ENCODE data around the gene RERGL.

The RERGL gene, protein sequence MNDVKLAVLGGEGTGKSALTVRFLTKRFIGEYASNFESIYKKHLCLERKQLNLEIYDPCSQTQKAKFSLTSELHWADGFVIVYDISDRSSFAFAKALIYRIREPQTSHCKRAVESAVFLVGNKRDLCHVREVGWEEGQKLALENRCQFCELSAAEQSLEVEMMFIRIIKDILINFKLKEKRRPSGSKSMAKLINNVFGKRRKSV

DNA sequence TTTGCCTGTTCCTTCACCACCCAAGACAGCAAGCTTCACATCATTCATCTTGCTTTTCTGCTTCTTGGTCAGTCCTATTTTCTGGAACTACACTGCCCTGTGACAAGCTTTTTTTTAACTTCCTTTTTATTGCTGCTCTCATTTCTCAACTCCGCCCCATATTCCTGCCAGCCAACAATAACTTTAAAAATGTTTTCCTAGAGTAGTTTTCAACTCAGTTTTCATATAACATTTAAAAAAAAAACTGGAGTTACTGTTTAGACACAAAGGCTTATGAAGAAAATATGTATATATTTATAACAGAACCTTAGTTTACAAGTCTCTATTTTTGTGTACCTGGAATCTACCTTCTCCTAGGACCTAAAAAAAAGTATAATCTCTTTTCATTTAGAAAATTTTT, at the start of gene RERGL:
RERGL (minus strand) TSS at position 101 of the 400 bp plus-strand sequence; CDS start at position 48, 53 bp downstream.
- DNase-seq (ENCODE audit: low read depth, low spot score) = no peak
- H3K9me3 ChIP-seq (ENCODE audit: low read depth, low read length) = no peaks in the 10 kb centered on the region
- no peak within 1 kb of the TSS for H3K9ac ChIP-seq (ENCODE audit: insufficient read length)
- no peak within 1 kb of the TSS for H3K27ac ChIP-seq
- no peaks in the 10 kb centered on the region for H3K36me3 ChIP-seq (ENCODE audit: insufficient read depth, low read length)
- TF ChIP-seq EZH2 (IDR thresholded peaks at IDR 0.05) (no peak), POLR2AphosphoS5 (IDR thresholded peaks at IDR 0.05; ENCODE audit: borderline replicate concordance, low read depth, low read length) (no peak), FOXP2 (optimal IDR thresholded peaks at IDR 0.05; ENCODE audit: control extremely low read depth, extremely low read length, insufficient read depth) (no peak)
- no peak within 1 kb of the TSS for H3K4me3 ChIP-seq

DNA sequence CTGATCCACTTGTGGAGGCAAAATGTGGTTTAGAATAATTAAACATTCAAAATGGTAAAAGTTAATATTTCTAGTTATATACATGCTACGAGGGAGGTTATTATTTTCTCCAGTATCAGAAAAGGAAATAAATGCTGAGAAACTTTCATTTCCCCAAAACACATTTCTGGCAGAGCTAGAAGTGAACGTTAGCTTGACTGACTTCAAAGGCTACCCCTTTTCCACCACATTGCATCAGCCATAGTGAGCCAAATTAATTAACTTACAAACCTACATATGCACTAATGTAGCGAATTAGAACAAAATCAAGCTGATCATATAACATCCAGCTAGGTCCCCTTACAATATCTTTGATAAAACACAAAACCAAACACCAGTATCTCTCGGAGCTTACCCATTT, 49.3 kb upstream of the RERGL start:
- Histone ChIP-seq H3K9ac (ENCODE audit: insufficient read length) (peak overlapping the region; percentile 49), H3K27ac (no peak overlapping the region), H3K4me3 (no peak overlapping the region), H3K36me3 (ENCODE audit: insufficient read depth, low read length) (no peaks in the 10 kb centered on the region), H3K9me3 (ENCODE audit: low read depth, low read length) (no peaks in the 10 kb centered on the region)
- DNase-seq (ENCODE audit: low read depth, low spot score) = no peak
- TF ChIP-seq EZH2 (IDR thresholded peaks at IDR 0.05) (no peak), POLR2AphosphoS5 (IDR thresholded peaks at IDR 0.05; ENCODE audit: borderline replicate concordance, low read depth, low read length) (no peak), FOXP2 (optimal IDR thresholded peaks at IDR 0.05; ENCODE audit: control extremely low read depth, extremely low read length, insufficient read depth) (no peak)

DNA sequence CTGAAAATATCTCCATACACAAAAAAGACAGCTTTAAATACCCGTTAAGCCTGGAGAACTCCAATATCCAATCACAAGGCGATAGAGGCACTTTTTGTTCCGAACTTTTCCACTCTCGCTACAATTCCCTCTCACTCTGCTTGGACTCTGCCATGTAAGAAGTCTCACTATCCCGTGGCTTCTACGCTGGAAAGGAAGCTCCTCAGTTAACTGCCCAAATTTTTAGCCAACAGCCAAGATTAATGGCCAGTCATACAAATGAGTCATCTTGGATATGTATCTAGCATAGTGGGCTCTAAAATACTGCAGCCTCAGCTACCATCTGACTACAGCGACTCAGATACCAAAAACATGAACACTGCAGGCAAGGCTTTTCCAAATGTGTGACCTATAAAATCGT, 45.5 kb upstream of the RERGL start:
- Histone ChIP-seq H3K9me3 (ENCODE audit: low read depth, low read length) (no peaks in the 10 kb centered on the region), H3K9ac (ENCODE audit: insufficient read length) (no peak overlapping the region), H3K27ac (no peak overlapping the region), H3K36me3 (ENCODE audit: insufficient read depth, low read length) (no peaks in the 10 kb centered on the region), H3K4me3 (no peak overlapping the region)
- DNase-seq (ENCODE audit: low read depth, low spot score) = no peak
- TF ChIP-seq EZH2 (IDR thresholded peaks at IDR 0.05) (no peak), POLR2AphosphoS5 (IDR thresholded peaks at IDR 0.05; ENCODE audit: borderline replicate concordance, low read depth, low read length) (no peak), FOXP2 (optimal IDR thresholded peaks at IDR 0.05; ENCODE audit: control extremely low read depth, extremely low read length, insufficient read depth) (no peak)

DNA sequence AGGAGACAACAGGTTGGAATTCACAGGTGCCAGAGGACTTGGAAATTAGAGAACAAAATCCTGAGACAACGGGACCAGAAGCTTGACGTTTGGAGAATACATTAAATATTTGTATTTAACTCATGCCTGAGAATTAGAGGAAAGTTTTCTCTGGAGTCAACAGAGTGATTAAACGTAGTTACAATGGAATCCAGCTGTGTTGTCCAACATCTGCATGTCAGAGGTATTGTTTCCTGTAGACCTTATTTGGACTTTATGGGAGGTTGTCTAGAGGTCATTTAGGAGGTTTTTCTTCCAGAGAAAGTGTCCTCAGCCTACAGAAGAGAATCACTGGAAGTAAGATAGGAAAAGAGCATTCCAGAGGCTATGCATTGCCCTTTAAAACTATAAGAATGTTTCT, 45.1 kb upstream of the RERGL start:
- TF ChIP-seq POLR2AphosphoS5 (IDR thresholded peaks at IDR 0.05; ENCODE audit: borderline replicate concordance, low read depth, low read length) (no peak), FOXP2 (optimal IDR thresholded peaks at IDR 0.05; ENCODE audit: control extremely low read depth, extremely low read length, insufficient read depth) (no peak), EZH2 (IDR thresholded peaks at IDR 0.05) (no peak)
- DNase-seq (ENCODE audit: low read depth, low spot score) = no peak
- no peaks in the 10 kb centered on the region for H3K36me3 ChIP-seq (ENCODE audit: insufficient read depth, low read length)
- no peaks in the 10 kb centered on the region for H3K9me3 ChIP-seq (ENCODE audit: low read depth, low read length)
- H3K4me3 ChIP-seq = no peak overlapping the region
- no peak overlapping the region for H3K9ac ChIP-seq (ENCODE audit: insufficient read length)
- H3K27ac ChIP-seq = no peak overlapping the region

DNA sequence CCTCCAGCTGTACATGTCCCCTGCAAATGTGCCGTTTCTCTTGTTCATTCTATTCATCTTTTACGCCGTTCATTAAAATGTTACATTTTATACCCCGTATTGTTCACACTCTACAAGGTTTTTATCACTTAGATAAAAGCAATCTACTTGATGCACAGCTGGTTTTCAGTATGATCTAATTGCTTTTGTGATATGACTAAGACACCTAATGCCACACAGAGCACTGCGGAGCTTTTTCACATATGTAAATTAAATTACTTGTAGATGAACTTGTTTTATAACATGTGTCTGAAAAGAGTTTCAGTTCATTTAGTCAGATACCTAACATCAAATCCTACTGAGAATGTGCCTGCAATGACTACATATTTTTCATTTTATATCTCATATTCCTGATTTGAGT, 40.9 kb upstream of the RERGL start:
- Histone ChIP-seq H3K27ac (no peak overlapping the region), H3K36me3 (ENCODE audit: insufficient read depth, low read length) (no peaks in the 10 kb centered on the region), H3K9ac (ENCODE audit: insufficient read length) (no peak overlapping the region), H3K9me3 (ENCODE audit: low read depth, low read length) (no peaks in the 10 kb centered on the region), H3K4me3 (no peak overlapping the region)
- no peak for TF ChIP-seq EZH2 (IDR thresholded peaks at IDR 0.05)
- TF ChIP-seq FOXP2 (optimal IDR thresholded peaks at IDR 0.05; ENCODE audit: control extremely low read depth, extremely low read length, insufficient read depth) = no peak
- TF ChIP-seq POLR2AphosphoS5 (IDR thresholded peaks at IDR 0.05; ENCODE audit: borderline replicate concordance, low read depth, low read length) = no peak
- DNase-seq (ENCODE audit: low read depth, low spot score) = no peak

DNA sequence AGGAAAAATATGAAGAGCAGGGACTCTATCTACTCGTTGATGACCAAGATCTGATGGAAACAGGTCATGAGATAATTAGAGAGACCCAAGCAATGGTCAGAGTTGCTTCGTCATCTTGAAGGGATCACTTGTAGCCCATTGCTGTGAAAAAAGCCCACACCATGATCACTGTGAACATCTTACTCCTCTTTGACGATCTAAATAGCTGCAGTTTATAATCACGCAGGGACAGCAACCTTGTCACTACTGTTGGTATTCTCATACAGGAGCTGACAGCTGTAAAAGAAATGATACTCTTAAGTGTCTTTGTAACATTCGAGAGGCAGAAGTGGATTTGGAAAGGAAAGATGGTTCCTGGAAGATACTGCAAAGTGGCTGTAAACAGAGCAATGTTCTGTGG, 33.7 kb upstream of the RERGL start:
- TF ChIP-seq FOXP2 (optimal IDR thresholded peaks at IDR 0.05; ENCODE audit: control extremely low read depth, extremely low read length, insufficient read depth) = no peak
- no peak for TF ChIP-seq EZH2 (IDR thresholded peaks at IDR 0.05)
- no peak for TF ChIP-seq POLR2AphosphoS5 (IDR thresholded peaks at IDR 0.05; ENCODE audit: borderline replicate concordance, low read depth, low read length)

DNA sequence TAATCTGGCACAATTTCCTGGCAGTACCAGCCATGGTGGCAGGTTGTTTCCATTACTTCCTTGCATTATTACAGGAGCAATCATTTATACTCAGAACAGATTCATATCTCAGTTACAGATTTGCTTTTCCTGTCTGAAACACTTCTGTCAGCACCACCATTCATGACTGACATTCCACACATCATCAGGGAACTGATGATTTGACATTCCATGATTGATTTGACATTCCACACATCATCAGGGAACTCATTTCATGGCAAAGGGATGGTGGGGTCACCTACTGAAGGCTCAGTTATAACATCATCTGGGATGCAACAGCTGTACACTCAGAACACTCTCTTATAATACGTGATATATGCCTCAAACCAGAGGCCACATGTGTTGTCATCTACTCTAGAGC, 30.9 kb upstream of the RERGL start:
- H3K36me3 ChIP-seq (ENCODE audit: insufficient read depth, low read length) = no peaks in the 10 kb centered on the region
- no peaks in the 10 kb centered on the region for H3K9me3 ChIP-seq (ENCODE audit: low read depth, low read length)
- DNase-seq (ENCODE audit: low read depth, low spot score) = no peak
- H3K9ac ChIP-seq (ENCODE audit: insufficient read length) = no peak overlapping the region
- H3K4me3 ChIP-seq = no peak overlapping the region
- H3K27ac ChIP-seq = no peak overlapping the region
- TF ChIP-seq FOXP2 (optimal IDR thresholded peaks at IDR 0.05; ENCODE audit: control extremely low read depth, extremely low read length, insufficient read depth) (no peak), EZH2 (IDR thresholded peaks at IDR 0.05) (no peak), POLR2AphosphoS5 (IDR thresholded peaks at IDR 0.05; ENCODE audit: borderline replicate concordance, low read depth, low read length) (no peak)

More for the DNA sequence above, 33.7 kb upstream of the RERGL start:
- Histone ChIP-seq H3K4me3 (no peak overlapping the region), H3K27ac (no peak overlapping the region), H3K9ac (ENCODE audit: insufficient read length) (no peak overlapping the region), H3K36me3 (ENCODE audit: insufficient read depth, low read length) (no peaks in the 10 kb centered on the region), H3K9me3 (ENCODE audit: low read depth, low read length) (no peaks in the 10 kb centered on the region)
- no peak for DNase-seq (ENCODE audit: low read depth, low spot score)

DNA sequence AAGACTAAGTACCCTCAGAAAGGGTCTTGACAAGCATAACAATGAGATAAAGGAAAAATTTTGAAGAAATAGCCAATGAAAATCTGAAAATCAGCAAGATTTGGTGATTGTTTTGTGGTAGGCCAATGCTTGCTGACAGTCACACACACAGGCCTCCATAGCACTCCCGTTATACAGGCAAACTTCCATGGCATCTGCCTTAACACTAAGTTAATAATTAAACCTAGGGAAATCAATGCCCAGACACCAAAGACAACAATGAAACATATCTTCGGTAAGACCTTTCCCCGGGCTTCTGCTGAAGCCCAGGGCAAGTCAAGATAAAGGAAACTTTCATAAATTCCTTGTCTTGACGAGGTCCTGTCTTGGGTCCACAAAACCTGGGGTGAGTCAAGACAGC, 18.6 kb upstream of the RERGL start:
- Histone ChIP-seq H3K4me3 (no peak overlapping the region), H3K9me3 (ENCODE audit: low read depth, low read length) (no peaks in the 10 kb centered on the region), H3K36me3 (ENCODE audit: insufficient read depth, low read length) (no peaks in the 10 kb centered on the region), H3K9ac (ENCODE audit: insufficient read length) (no peak overlapping the region), H3K27ac (no peak overlapping the region)
- TF ChIP-seq POLR2AphosphoS5 (IDR thresholded peaks at IDR 0.05; ENCODE audit: borderline replicate concordance, low read depth, low read length) (no peak), EZH2 (IDR thresholded peaks at IDR 0.05) (no peak), FOXP2 (optimal IDR thresholded peaks at IDR 0.05; ENCODE audit: control extremely low read depth, extremely low read length, insufficient read depth) (no peak)
- DNase-seq (ENCODE audit: low read depth, low spot score) = no peak

DNA sequence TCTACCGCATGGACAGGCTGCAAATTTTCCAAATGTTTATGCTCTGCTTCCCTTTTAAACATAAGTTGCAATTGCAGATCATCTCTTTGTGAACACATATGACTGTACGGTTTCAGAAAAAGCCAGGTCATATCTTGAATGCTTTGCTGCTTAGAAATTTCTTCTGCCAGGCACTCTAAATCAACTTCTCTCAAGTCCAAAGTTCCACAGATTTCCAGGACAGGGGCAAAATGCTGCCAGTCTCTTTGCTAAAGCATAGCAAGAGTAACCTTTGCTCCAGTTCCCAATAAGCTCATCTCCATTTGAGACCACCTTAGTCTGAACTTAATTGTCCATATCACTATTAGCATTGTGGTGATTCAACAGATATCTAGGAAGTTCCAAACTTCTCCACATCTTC, 13.6 kb upstream of the RERGL start:
- H3K9me3 ChIP-seq (ENCODE audit: low read depth, low read length) = no peaks in the 10 kb centered on the region
- no peak for DNase-seq (ENCODE audit: low read depth, low spot score)
- no peak for TF ChIP-seq EZH2 (IDR thresholded peaks at IDR 0.05)
- TF ChIP-seq POLR2AphosphoS5 (IDR thresholded peaks at IDR 0.05; ENCODE audit: borderline replicate concordance, low read depth, low read length) = no peak
- no peak overlapping the region for H3K9ac ChIP-seq (ENCODE audit: insufficient read length)
- no peak overlapping the region for H3K27ac ChIP-seq
- H3K4me3 ChIP-seq = no peak overlapping the region
- no peaks in the 10 kb centered on the region for H3K36me3 ChIP-seq (ENCODE audit: insufficient read depth, low read length)
